Ishikawa (cell line): Measurements from ENCODE around the gene TNIK.

Experiments
- CEBPB ChIP-seq: IDR thresholded peaks from 2 replicates; pipeline ENCODE4 v1.6.1; 2012
- CREB1 ChIP-seq: IDR thresholded peaks from 2 replicates; pipeline ENCODE4 v1.6.1; 2012; ENCODE audit warnings: low read depth
- EGR1 ChIP-seq: IDR thresholded peaks from 2 replicates; pipeline ENCODE4 v1.6.1; 2012
- EP300 ChIP-seq: IDR thresholded peaks from 2 replicates; pipeline ENCODE4 v1.6.1; 2012; ENCODE audit warnings: borderline replicate concordance
- FOXM1 ChIP-seq: IDR thresholded peaks from 2 replicates; pipeline ENCODE4 v1.6.1; 2012; ENCODE audit warnings: low read depth, borderline replicate concordance
- MAX ChIP-seq: IDR thresholded peaks from 2 replicates; pipeline ENCODE4 v1.6.1; 2012
- NFIC ChIP-seq: IDR thresholded peaks from 2 replicates; pipeline ENCODE4 v1.6.1; 2012
- RAD21 ChIP-seq: IDR thresholded peaks from 2 replicates; pipeline ENCODE4 v1.6.1; 2012; ENCODE audit warnings: low read depth
- REST ChIP-seq: IDR thresholded peaks from 2 replicates; pipeline ENCODE4 v1.6.1; 2012; ENCODE audit warnings: low read depth, mild to moderate bottlenecking
- TAF1 ChIP-seq: IDR thresholded peaks from 2 replicates; pipeline ENCODE4 v1.6.1; 2012; ENCODE audit warnings: low read depth, mild to moderate bottlenecking
- TCF12 ChIP-seq: IDR thresholded peaks from 2 replicates; pipeline ENCODE4 v1.6.1; 2012; ENCODE audit warnings: low read depth
- TEAD4 ChIP-seq: IDR thresholded peaks from 2 replicates; pipeline ENCODE4 v1.6.1; 2012
- YY1 ChIP-seq: IDR thresholded peaks from 2 replicates; pipeline ENCODE4 v1.6.1; 2012; ENCODE audit warnings: low read depth
- ZBTB7A ChIP-seq: IDR thresholded peaks from 2 replicates; pipeline ENCODE4 v1.6.1; 2012; ENCODE audit warnings: low read depth
- TF ChIP-seq, protein P1 (sequence below): IDR thresholded peaks from 2 replicates; pipeline ENCODE4 v1.6.1; 2012

The TNIK gene

GRCh38 chr3:171348121-171348520, 112.1 kb downstream of the TNIK start:
- TF ChIP-seq ZBTB7A (no peak), EGR1 (no peak), FOXM1 (no peak), TCF12 (no peak), CEBPB (no peak), EP300 (no peak), YY1 (no peak), TEAD4 (no peak), NFIC (no peak), RAD21 (no peak), TAF1 (no peak), CREB1 (no peak), MAX (no peak), REST (no peak)
- TF ChIP-seq, protein P1, sequence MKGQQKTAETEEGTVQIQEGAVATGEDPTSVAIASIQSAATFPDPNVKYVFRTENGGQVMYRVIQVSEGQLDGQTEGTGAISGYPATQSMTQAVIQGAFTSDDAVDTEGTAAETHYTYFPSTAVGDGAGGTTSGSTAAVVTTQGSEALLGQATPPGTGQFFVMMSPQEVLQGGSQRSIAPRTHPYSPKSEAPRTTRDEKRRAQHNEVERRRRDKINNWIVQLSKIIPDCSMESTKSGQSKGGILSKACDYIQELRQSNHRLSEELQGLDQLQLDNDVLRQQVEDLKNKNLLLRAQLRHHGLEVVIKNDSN: no peak

- TF ChIP-seq MAX (no peak), NFIC (no peak), EP300 (no peak), TAF1 (no peak), RAD21 (no peak), TCF12 (no peak), FOXM1 (no peak), ZBTB7A (no peak), REST (no peak), CREB1 (no peak), CEBPB (no peak), YY1 (no peak), TEAD4 (no peak), EGR1 (no peak)
- TF ChIP-seq, protein P1: no peak
Observed at GRCh38 chr3:171347301-171348039, 112.7 kb downstream of the TNIK start.

DNA sequence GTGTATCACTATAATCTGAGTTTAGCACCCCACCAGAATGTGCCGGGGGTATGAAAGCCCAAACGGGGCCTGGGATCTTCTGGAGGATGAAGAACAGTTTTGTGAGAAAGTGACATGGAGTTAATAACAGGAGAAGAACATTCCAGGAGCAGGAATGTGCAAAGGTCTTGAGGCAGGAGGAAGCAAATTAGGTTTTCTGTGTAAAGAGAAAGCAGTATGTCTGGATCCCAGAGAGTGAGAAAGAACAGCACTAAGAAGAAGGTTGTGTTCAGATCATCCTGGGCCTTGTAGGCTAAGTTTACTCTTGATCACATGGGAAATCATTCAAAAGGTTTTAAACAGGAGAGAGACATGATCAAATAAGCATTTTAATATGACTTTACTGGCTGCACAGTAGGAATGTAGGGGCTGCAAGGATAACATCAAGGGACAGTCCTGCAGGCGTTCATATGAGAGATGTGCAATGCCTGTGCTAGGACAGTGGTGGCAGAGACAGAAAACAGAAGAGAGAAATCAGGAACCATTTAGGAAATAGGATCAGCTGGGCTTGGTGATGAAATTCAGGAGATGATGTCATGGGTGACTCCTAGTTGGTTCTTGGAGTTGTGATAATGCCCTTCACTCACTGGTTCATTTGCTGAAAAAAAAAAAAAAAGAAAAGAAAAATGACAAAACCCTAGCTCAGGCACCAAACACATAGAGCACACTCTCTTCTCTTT, 113.5 kb downstream of the TNIK start:
- no peak for TF ChIP-seq MAX
- TF ChIP-seq TAF1: no peak
- TF ChIP-seq ZBTB7A: no peak
- no peak for TF ChIP-seq TEAD4
- no peak for TF ChIP-seq EP300
- no peak for TF ChIP-seq TCF12
- no peak for TF ChIP-seq EGR1
- no peak for TF ChIP-seq CEBPB
- TF ChIP-seq REST: no peak

DNA sequence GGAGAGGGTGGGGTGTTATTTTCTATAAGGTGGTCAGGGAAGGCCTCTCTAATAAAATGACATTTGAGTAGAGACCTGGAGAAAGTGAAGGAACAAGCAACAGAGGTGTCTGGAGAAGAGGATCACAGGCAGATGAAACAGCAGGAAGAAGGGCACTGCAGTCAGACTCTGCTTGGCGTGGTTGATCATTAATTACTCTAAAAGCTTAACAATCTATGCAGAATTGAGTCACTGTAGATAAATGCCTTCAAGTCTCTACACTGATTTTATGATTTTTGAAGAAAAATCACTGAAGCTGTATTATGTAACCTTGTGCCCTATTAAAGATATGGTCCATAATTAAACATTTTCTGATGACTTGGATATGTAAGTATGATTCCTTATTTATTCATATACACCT, 114.2 kb downstream of the TNIK start:
- TF ChIP-seq TEAD4: no peak
- no peak for TF ChIP-seq REST
- no peak for TF ChIP-seq TCF12
- no peak for TF ChIP-seq EP300
- no peak for TF ChIP-seq MAX
- TF ChIP-seq ZBTB7A: no peak
- TF ChIP-seq NFIC: no peak
- TF ChIP-seq, protein P1: no peak
- no peak for TF ChIP-seq CREB1
- no peak for TF ChIP-seq RAD21
- TF ChIP-seq TAF1: no peak
- no peak for TF ChIP-seq FOXM1
- no peak for TF ChIP-seq YY1
- TF ChIP-seq EGR1: no peak
- TF ChIP-seq CEBPB: no peak
